ENCODE data around the gene ANKRD23. TPM values are rescaled to one million over a fixed set of nuclear protein-coding genes. Genes with fewer than 3 reads are reported as not detected.

The ANKRD23 gene
- total RNA-seq, 6 experiments from 2014 or later: 0.71 to 1.8 (median 1.3) TPM

GRCh38 chr2:96878796-96879544 is 35.1 kb upstream of the ANKRD23 start:
- Mint-ChIP-seq H3K27ac (no peak overlapping the region), H3K9me3 (no peaks in the 10 kb centered on the region), H3K4me1 (ENCODE audit: low read depth) (0 out of 2 replicates have a peak, but pooled peaks cover 5% of the 10 kb centered on the region), H3K36me3 (ENCODE audit: low read depth) (no peaks in the 10 kb centered on the region), H3K4me3 (no peak overlapping the region), H3K27me3 (ENCODE audit: insufficient read depth) (peaks cover 33% of the 10 kb centered on the region)
- TF ChIP-seq, protein P1, sequence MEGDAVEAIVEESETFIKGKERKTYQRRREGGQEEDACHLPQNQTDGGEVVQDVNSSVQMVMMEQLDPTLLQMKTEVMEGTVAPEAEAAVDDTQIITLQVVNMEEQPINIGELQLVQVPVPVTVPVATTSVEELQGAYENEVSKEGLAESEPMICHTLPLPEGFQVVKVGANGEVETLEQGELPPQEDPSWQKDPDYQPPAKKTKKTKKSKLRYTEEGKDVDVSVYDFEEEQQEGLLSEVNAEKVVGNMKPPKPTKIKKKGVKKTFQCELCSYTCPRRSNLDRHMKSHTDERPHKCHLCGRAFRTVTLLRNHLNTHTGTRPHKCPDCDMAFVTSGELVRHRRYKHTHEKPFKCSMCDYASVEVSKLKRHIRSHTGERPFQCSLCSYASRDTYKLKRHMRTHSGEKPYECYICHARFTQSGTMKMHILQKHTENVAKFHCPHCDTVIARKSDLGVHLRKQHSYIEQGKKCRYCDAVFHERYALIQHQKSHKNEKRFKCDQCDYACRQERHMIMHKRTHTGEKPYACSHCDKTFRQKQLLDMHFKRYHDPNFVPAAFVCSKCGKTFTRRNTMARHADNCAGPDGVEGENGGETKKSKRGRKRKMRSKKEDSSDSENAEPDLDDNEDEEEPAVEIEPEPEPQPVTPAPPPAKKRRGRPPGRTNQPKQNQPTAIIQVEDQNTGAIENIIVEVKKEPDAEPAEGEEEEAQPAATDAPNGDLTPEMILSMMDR (IDR thresholded peaks at IDR 0.05): no peak
- no peak for DNase-seq

- no peak for DNase-seq
- no peak overlapping the region for H3K4me3 Mint-ChIP-seq
- H3K4me1 Mint-ChIP-seq (ENCODE audit: low read depth): 0 out of 2 replicates have a peak, but pooled peaks cover 5% of the 10 kb centered on the region
- no peaks in the 10 kb centered on the region for H3K9me3 Mint-ChIP-seq
- no peaks in the 10 kb centered on the region for H3K36me3 Mint-ChIP-seq (ENCODE audit: low read depth)
- H3K27me3 Mint-ChIP-seq (ENCODE audit: insufficient read depth): peaks cover 39% of the 10 kb centered on the region
- no peak overlapping the region for H3K27ac Mint-ChIP-seq
- TF ChIP-seq, protein P1 (IDR thresholded peaks at IDR 0.05): no peak
Observed at GRCh38 chr2:96878171-96878570, 34.4 kb upstream of the ANKRD23 start.

DNA sequence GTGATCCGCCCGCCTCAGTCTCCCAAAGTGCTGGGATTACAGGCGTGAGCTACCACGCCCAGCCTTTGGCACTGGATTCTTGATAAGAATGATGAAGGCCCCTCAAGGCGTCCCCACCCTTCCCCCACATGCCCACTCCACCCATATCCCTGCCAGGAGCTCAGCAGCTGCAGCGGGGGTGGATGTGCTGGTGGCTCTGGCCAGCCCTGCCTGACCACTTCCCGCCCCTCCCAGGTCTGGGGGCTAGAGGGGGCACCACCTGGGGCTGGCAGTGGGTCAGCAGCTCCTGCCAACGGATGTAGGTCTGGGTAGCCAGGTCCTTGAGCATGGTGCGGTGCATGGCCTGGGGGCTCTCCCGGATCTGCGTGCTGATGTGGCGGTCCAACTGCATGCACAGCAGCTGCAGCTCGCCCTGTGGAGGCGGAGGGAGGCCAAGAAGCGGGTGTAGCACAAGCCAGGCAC is 33.8 kb upstream of the ANKRD23 start:
- DNase-seq: no peak
- Mint-ChIP-seq H3K4me1 (ENCODE audit: low read depth) (0 out of 2 replicates have a peak, but pooled peaks cover 5% of the 10 kb centered on the region), H3K9me3 (no peaks in the 10 kb centered on the region), H3K27ac (no peak overlapping the region), H3K4me3 (no peak overlapping the region), H3K36me3 (ENCODE audit: low read depth) (no peaks in the 10 kb centered on the region), H3K27me3 (ENCODE audit: insufficient read depth) (peaks cover 40% of the 10 kb centered on the region)
- TF ChIP-seq, protein P1 (IDR thresholded peaks at IDR 0.05): no peak

DNA sequence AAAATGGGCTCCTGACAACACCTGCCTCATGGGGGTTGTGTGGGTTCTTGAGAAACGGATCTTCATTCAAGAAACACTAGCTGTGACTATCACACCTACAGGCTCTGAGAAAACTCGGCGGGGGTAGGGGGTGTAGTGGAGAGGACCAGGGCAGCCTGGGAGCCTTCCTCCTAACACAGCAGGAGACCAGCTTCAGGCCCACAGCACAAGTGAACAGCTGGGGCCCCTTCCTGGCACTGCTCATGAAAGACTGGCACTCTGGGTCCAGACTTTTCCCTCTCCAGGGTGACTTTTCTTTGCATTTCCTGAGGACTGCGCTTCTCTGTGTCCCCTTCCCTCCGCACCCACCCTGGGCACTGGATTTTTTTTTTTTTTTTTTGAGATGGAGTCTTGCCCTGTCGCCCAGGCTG is 33.2 kb upstream of the ANKRD23 start:
- 0 out of 2 replicates have a peak, but pooled peaks cover 5% of the 10 kb centered on the region for H3K4me1 Mint-ChIP-seq (ENCODE audit: low read depth)
- no peak overlapping the region for H3K27ac Mint-ChIP-seq
- no peak overlapping the region for H3K4me3 Mint-ChIP-seq
- H3K9me3 Mint-ChIP-seq: no peaks in the 10 kb centered on the region
- TF ChIP-seq, protein P1 (IDR thresholded peaks at IDR 0.05): no peak
- no peaks in the 10 kb centered on the region for H3K36me3 Mint-ChIP-seq (ENCODE audit: low read depth)
- no peak for DNase-seq
- peaks cover 40% of the 10 kb centered on the region for H3K27me3 Mint-ChIP-seq (ENCODE audit: insufficient read depth)

DNA sequence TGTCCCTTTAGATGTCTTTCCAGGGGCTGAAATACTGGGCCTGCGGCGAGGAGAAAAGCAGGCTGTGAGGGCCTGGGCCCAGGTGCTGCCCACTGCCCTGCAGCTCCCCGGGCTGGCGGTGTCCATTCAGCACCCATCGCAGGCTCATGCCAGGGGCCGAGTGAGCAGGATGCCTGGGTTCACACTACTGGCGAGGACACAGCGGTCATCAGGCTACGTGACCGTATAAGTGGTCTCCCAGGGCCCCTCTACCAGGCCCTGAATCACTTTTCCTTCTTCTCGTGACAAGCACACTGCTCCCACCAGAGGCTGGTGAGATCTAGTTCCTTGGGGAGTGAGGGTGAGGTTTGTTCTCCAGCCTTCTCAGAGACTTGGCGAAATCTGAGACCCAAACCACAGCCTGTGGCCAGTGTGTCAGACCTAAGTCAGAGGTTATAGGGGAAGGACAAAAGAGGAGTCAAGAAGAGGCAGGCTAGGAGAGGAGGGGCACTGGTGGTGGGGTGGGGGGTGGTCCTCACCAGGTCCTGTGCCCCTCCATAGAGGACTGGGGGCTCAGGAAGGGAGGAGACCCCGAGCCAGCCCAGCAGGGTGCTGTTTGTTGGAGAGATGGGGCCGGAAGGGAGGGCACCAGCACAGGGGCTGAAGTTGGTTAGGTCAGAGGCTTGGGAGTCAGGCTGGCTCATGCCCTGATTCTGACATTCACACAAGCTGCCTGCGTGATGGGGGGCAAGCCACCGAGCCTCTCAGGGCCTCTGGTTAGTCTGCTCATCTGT is 32.6 kb upstream of the ANKRD23 start:
- TF ChIP-seq, protein P1 (IDR thresholded peaks at IDR 0.05): no peak
- H3K4me1 Mint-ChIP-seq (ENCODE audit: low read depth): 0 out of 2 replicates have a peak, but pooled peaks cover 5% of the 10 kb centered on the region
- H3K36me3 Mint-ChIP-seq (ENCODE audit: low read depth): no peaks in the 10 kb centered on the region
- no peak for DNase-seq
- H3K27me3 Mint-ChIP-seq (ENCODE audit: insufficient read depth): peaks cover 36% of the 10 kb centered on the region
- no peak overlapping the region for H3K4me3 Mint-ChIP-seq
- no peaks in the 10 kb centered on the region for H3K9me3 Mint-ChIP-seq
- no peak overlapping the region for H3K27ac Mint-ChIP-seq
